Glutamatergic neuron (in vitro differentiated cells): ENCODE measurements around the gene SLA2. TPM values are rescaled to one million over a fixed set of nuclear protein-coding genes. Genes with fewer than 3 reads are reported as not detected.

Source experiments
- DNase-seq: peaks from one replicate; pipeline ENCODE4 v3.0.0; 2022
- H3K27ac Mint-ChIP-seq: one replicate; pipeline ENCODE4 v1.8.0; 2020; ENCODE audit warnings: mild to moderate bottlenecking, mixed read lengths, inconsistent platforms; ENCODE audit not compliant: unreplicated experiment
- H3K27me3 Mint-ChIP-seq: one replicate; pipeline ENCODE4 v1.8.0; 2020; ENCODE audit warnings: mild to moderate bottlenecking, moderate library complexity, mixed read lengths, inconsistent platforms; ENCODE audit not compliant: unreplicated experiment
- H3K36me3 Mint-ChIP-seq: one replicate; pipeline ENCODE4 v1.8.0; 2020; ENCODE audit warnings: mild to moderate bottlenecking, mixed read lengths, inconsistent platforms; ENCODE audit not compliant: unreplicated experiment
- H3K4me1 Mint-ChIP-seq: one replicate; pipeline ENCODE4 v1.8.0; 2020; ENCODE audit warnings: mild to moderate bottlenecking, low read depth, mixed read lengths, inconsistent platforms; ENCODE audit not compliant: unreplicated experiment
- H3K4me3 Mint-ChIP-seq: one replicate; pipeline ENCODE4 v1.8.0; 2020; ENCODE audit warnings: mild to moderate bottlenecking, mixed read lengths, inconsistent platforms; ENCODE audit not compliant: unreplicated experiment
- H3K9me3 Mint-ChIP-seq: one replicate; pipeline ENCODE4 v1.8.0; 2020; ENCODE audit warnings: mild to moderate bottlenecking, moderate library complexity, mixed read lengths, inconsistent platforms; ENCODE audit not compliant: unreplicated experiment
- CTCF ChIP-seq: fragments of 200-600 bp; sonication (generic); IDR thresholded peaks from one replicate; pipeline ENCODE4 v1.5.0; 2021; ENCODE audit not compliant: partially characterized antibody, unreplicated experiment
- total RNA-seq: library from RNA; stranded (reverse); fragmentation: NEBNext Ultra II Directional; extraction: Animal tissue kit (Norgen Biotek cat#: 25700); gene quantifications from one replicate; pipeline ENCODE4 v1.2.1, GENCODE V29; 2021; ENCODE audit not compliant: unreplicated experiment

SLA2 gene
- total RNA-seq, 1 donor from 2014 or later: not detected

GRCh38 chr20:36582322-36582721, 63.7 kb downstream of the SLA2 start:
- TF ChIP-seq CTCF: no peak

GRCh38 chr20:36579996-36580545, 65.9 kb downstream of the SLA2 start:
- no peak for DNase-seq
- Mint-ChIP-seq H3K4me1 (peaks cover 1% of the 10 kb centered on the region), H3K27ac (no peak overlapping the region), H3K36me3 (no peaks in the 10 kb centered on the region), H3K9me3 (peaks cover 2% of the 10 kb centered on the region), H3K27me3 (peaks cover 11% of the 10 kb centered on the region), H3K4me3 (no peak overlapping the region)
- TF ChIP-seq CTCF: no peak

More at GRCh38 chr20:36582322-36582721, 63.7 kb downstream of the SLA2 start:
- DNase-seq: no peak
- peaks cover 7% of the 10 kb centered on the region for H3K27me3 Mint-ChIP-seq
- no peaks in the 10 kb centered on the region for H3K36me3 Mint-ChIP-seq
- H3K27ac Mint-ChIP-seq: no peak overlapping the region
- H3K4me1 Mint-ChIP-seq: peaks cover 1% of the 10 kb centered on the region
- H3K4me3 Mint-ChIP-seq: no peak overlapping the region
- no peaks in the 10 kb centered on the region for H3K9me3 Mint-ChIP-seq

GRCh38 chr20:36578356-36579041, 67.5 kb downstream of the SLA2 start:
- Mint-ChIP-seq H3K9me3 (peaks cover 2% of the 10 kb centered on the region), H3K36me3 (no peaks in the 10 kb centered on the region), H3K27me3 (peaks cover 14% of the 10 kb centered on the region), H3K4me1 (peaks cover 3% of the 10 kb centered on the region), H3K4me3 (no peak overlapping the region), H3K27ac (no peak overlapping the region)
- no peak for TF ChIP-seq CTCF
- DNase-seq: no peak

GRCh38 chr20:36576081-36576445, 69.9 kb downstream of the SLA2 start:
- peaks cover 14% of the 10 kb centered on the region for H3K27me3 Mint-ChIP-seq
- H3K4me1 Mint-ChIP-seq: peaks cover 5% of the 10 kb centered on the region
- peaks cover 2% of the 10 kb centered on the region for H3K9me3 Mint-ChIP-seq
- no peak overlapping the region for H3K27ac Mint-ChIP-seq
- no peak for DNase-seq
- no peak overlapping the region for H3K4me3 Mint-ChIP-seq
- no peak for TF ChIP-seq CTCF
- H3K36me3 Mint-ChIP-seq: no peaks in the 10 kb centered on the region
